ENCODE data around the gene CCP110.

Gene CCP110

DNA sequence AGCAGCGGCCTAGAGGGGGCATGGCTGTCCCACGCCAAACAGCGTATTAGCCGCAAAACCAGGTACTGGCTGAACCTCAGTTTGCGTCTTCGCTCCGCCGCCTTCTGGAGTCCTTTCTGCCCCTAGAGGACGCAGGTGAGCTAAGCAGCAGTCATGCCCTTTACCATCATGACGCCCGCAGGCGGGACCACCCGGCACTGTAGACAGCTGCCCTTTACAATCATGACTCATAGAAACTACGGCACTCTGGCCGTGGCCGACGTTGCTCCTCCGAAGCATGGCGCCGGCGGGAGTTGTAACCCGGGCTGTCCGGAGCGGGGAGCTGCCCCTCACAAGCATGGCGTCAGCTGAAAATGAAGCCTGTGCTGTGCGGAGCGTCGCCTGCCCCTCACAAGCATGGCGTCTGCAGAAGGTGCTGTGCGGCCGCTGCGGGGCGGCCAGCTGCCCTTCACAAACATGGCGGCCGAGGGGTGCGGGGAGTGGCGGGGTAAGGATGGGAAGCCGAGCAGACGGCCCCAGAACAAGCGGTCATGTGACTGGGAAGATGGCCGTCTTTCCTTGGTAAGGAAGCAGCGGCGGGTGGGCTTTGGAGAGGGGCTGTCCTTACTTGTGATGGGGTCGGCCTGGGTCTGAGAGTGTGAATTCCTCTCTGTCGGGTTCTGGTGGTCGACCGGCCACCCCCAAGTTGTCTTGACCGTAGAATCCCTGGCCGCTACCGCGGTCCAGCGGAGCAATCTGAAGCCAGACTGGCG lies 31.6 kb downstream of the CCP110 start, which contains the start of gene VPS35L:
Gene VPS35L, plus strand, starts transcription at position 518 of the 752 bp plus-strand sequence. Its CDS starts 27 bp downstream, at position 545.
- DNase-seq = peak; percentile 94

DNA sequence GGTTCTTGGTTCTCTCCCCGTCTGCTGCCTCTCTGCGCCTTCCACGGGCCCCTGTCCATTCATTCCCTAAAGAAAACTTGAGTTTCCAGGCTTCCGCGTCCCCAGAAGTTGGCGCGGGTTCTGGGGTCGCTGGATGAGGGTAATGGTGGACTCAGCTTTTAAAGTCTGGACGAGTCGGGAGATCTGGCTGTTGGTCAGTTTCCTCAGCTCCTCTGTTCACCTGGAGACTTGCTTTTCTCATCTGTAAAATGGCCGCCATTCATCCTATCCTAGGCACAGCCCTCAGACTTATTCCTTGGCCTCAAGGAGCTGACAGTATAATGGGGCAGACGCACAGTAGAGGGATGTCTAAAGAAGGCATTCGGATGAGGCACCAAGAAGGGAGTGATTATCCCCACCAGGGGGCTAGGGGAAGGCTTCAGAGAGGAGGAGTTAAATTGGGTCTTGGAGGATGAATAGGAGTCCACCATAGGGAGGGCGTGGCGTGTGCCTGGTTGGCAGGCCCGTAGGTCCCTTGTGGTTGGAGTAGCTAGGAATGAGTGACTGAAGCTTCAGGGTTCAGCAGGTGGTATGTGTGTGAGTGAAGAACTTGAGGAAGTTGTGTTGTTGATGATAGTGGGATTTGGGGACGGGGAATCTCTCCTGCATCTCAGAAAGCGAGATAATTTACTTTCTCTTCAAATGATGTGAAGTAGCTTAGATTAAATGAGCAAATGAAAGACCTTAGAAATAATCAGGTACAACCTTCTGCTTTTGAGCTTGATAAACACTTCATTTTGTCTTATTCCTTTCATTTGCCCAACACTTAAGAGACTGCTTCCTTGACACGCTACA lies 32.4 kb downstream of the CCP110 start:
- peak; percentile 1 for DNase-seq

- DNase-seq = peak; percentile 36
These were observed 35.6 kb downstream of the CCP110 start for GRCh38 chr16:19559242-19559910.

DNA sequence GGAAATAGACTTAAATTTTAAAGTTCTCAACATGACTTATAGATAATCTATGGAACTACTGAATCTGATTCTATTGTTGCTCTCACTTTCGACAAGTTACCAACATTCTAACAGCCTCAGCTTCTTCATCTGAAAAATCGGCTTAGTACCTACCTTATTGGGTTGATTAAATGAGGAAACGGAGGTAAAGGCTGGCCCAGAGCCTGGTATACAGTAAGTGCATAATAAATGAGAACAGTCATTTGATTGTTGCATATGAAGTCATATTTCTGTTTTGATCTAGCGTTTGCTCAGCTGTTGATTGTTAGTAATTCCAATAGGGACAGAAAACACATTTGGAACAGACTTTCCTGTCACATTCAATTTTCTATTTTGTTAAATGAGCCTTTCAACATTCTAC lies 36.3 kb downstream of the CCP110 start:
- no peak for DNase-seq

DNA sequence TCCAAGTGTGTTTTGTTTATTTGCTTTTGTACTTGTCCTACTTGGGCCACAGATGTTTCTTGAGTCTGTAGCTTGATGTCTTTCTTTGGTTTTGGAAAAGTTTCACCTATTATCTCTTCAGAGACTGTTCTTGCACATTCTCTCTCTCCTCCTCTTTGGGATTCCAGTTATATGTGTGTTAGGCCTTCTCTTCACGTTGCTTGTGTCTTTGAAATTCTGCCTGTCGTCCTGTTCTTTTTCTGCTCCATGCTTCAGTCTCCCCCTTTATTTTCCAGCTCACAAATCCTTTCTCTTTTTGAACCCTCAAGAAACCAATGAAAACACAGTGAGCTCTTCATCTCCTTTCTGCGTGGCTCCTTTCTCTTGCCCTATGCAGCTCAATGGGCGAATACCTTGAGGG lies 39.6 kb downstream of the CCP110 start:
- no peak for DNase-seq

DNA sequence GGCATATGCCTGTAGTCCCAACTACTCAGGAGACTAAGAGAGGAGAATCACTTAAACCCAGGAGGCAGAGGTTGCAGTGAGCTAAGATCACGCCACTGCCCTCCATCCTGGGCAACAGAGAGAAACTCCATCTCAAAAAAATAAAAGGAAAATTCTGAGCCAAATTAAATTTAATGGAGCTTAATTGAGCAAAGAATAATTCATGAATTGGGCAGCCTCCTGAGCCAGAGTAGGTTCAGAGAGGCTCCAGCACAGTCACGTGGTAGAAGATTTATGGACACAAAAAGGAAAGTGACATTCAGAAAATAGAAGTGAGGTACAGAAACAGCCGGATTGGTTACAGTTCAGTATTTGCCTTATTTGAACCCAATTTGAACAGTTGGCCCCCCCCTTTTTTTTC lies 42.6 kb downstream of the CCP110 start:
- no peak for DNase-seq

- no peak for DNase-seq
These were observed 43.8 kb downstream of the CCP110 start for GRCh38 chr16:19567560-19567959.

GRCh38 chr16:19573997-19574396 lies 50.3 kb downstream of the CCP110 start:
- no peak for DNase-seq

GRCh38 chr16:19574615-19575014 lies 50.9 kb downstream of the CCP110 start:
- no peak for DNase-seq

DNA sequence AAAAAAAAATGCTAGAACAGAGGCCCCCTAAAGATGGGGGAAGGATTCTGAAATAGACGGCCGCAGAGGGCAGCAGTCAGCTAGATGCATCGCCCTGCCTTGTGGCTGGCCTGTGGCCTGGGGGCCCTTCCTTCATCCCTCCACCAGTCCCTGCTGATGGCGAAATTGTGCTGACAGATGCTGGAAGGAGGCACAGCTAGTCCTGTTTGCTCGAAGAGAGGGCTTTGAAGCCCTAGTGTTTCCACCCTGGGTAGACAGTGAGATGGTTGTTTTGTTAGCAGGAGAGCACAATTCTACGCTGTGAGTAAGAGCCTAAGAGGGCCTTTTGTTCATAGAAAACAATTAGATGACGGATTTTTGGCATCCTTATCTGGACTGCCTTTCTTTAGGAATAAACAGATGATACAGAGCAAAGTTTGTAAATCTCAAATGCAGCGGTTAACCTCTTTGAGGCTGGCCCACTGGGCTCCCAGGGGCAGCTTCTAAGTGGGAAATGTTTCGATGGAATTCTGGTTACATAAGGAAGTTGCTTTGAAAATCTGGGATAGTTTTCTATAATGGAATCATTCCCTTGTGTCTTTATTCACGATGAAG lies 54.7 kb downstream of the CCP110 start:
- DNase-seq = no peak

- no peak for DNase-seq
These were observed 58.5 kb downstream of the CCP110 start for GRCh38 chr16:19582050-19582831.

DNA sequence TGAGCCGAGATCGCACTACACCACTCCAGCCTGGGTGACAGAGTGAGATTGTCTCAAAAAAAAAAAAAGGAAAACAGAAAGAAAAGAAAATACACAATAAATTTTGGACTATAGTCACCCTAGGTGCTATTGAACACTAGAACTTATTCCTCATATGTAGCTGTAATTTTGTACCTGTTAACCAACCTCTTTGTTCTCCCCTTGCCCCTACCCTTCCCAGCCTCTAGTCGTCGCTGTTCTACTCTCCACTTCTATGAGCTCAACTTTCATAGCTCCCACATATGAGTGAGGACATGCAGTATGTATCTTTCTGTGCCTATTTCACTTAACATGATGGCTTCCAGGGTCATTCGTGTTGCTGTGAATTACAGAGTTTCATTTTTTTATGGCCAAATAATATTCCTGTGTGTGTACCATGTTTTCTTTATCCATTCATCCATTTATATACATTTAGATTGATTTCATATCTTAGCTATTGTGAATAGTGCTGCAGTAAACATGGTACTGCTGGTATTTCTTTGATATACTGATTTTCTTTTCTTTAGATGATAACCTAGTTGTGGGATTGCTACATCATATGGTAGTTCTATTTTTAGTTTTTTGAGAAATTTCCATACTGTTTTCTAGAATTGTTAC lies 60.0 kb downstream of the CCP110 start:
- peak; percentile 10 for DNase-seq

DNA sequence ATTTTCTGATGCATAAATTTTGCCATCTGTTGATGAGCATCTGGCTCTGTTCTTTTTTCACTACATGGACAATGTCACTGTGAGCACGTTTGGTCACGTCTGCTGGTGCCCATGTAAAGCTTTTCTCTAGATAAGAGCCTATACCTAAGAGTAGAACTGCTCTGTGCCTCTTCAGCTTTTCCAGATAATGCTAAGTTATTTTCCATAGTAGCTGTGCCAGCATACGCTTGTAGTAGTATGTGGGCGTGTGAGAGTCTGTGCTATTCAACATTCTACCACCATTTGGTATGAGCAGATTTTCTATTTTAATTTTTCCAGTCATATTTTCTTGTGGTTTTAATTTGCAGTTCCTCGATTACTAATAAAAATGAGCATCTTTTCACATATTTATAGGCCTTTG lies 64.9 kb downstream of the CCP110 start:
- DNase-seq = peak; percentile 58

DNA sequence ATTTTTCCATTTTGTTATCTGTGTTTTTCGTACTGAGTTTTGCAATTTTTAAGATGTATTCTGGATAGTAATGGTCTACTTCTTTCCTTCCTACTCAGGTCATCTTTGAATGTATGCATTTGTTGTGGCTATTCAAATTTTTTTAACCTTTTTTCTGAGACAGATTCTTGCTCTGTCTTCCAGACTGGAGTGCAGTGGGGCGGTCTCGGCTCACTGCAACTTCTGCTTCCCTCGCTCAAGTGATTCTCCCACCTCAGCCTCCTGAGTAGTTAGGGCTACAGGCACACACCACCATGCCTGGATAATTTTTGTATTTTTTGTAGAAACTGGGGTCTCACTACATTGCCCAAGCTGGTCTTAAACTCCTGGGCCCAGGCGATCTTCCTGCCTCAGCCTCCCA lies 65.4 kb downstream of the CCP110 start:
- no peak for DNase-seq

- no peak for DNase-seq
These were observed 66.1 kb downstream of the CCP110 start for GRCh38 chr16:19589771-19590302.

GRCh38 chr16:19595043-19595767 lies 71.5 kb downstream of the CCP110 start:
- DNase-seq = no peak

- DNase-seq = no peak
These were observed 75.2 kb downstream of the CCP110 start for GRCh38 chr16:19598805-19599510.

DNA sequence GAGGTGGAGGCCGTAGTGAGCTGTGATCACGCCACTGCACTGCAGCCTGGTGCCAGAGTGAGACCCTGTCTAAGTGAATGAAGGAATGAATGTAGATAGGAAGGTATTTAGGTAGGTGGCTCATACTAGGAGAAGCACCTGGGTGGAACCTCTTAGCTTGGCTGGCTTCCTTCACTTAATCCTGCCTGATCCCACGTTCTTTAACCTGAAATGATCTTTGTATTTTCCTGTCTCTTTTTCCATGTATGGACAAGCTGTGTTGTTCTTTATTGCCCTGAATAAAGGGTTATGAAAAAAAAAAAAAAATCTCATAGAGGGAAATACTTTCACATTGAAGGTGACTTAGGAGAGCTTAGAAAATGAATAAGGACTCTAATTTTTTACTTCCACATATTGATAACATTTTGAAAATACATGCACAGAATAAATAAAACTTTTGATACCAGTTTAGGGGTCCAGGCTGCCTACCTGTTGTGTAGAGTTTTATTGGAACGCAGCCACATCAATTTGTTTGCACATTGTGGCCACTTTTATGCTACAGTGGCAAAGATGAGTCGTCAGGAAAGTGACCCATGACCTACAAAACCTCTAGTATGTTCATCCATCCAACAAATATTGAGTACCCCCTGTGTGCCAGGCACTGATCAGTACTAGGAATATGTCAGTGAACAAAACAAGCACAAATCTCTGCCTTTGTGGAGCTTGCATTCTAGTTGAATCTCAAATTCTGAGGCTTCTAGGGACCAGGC lies 76.4 kb downstream of the CCP110 start:
- DNase-seq = no peak
